ENCODE results near the gene BEND5. TPM values are rescaled to one million over a fixed set of nuclear protein-coding genes. Genes with fewer than 3 reads are reported as not detected.

Gene BEND5
- total and polyA plus RNA-seq, 7 experiments from 2014 or later = 3.6 to 12.6 (median 8.7) TPM

GRCh38 chr1:48807554-48808260 lies 31.0 kb upstream of the BEND5 start:
- CTCF ChIA-PET = no interaction called here
- POLR2A ChIA-PET = no interaction called here
- H3K27me3 Mint-ChIP-seq = peaks cover 4 to 20% (median 14%) of the 10 kb centered on the region in 5 donors
- no peaks in the 10 kb centered on the region for H3K36me3 Mint-ChIP-seq
- DNase-seq = no peak
- intact Hi-C loops (cut with micrococcal nuclease) = no loop called here
- no peaks in the 10 kb centered on the region for H3K9me3 ChIP-seq (ENCODE audit: control insufficient read depth in 2 of 3, low read length in 3 of 3)
- no peak overlapping the region for H3K27ac Mint-ChIP-seq
- no peak overlapping the region for H3K4me3 ChIP-seq (ENCODE audit: low read length)
- no peaks in the 10 kb centered on the region for H3K4me1 Mint-ChIP-seq
- H3K9me3 Mint-ChIP-seq = peaks cover 0 to 4% (median 0%) of the 10 kb centered on the region in 11 donors
- no peaks in the 10 kb centered on the region for H3K4me1 ChIP-seq (ENCODE audit: control insufficient read depth in 2 of 2, insufficient read depth in 2 of 2, low read length in 2 of 2)
- H3K27me3 ChIP-seq (ENCODE audit: control insufficient read depth in 2 of 2, insufficient read depth in 2 of 2, low read length in 2 of 2) = no peaks in the 10 kb centered on the region
- H3K36me3 ChIP-seq (ENCODE audit: control insufficient read depth in 2 of 3, insufficient read depth in 3 of 3, low read length in 3 of 3) = no peaks in the 10 kb centered on the region
- no peak for ATAC-seq
- H3K27ac ChIP-seq (ENCODE audit: low read depth, low read length) = no peak overlapping the region
- H3K4me3 Mint-ChIP-seq = no peak overlapping the region

GRCh38 chr1:48803474-48803873 lies 26.8 kb upstream of the BEND5 start:
- H3K9me3 ChIP-seq (ENCODE audit: control insufficient read depth in 2 of 3, low read length in 3 of 3) = no peaks in the 10 kb centered on the region
- H3K27ac Mint-ChIP-seq = no peak overlapping the region
- H3K4me1 ChIP-seq (ENCODE audit: control insufficient read depth in 2 of 2, insufficient read depth in 2 of 2, low read length in 2 of 2) = no peaks in the 10 kb centered on the region
- intact Hi-C loops (cut with micrococcal nuclease) = no loop called here
- ATAC-seq (no peak), DNase-seq (no peak)
- H3K4me3 ChIP-seq (ENCODE audit: low read length) = no peak overlapping the region
- no peaks in the 10 kb centered on the region for H3K36me3 ChIP-seq (ENCODE audit: control insufficient read depth in 2 of 3, insufficient read depth in 3 of 3, low read length in 3 of 3)
- no peaks in the 10 kb centered on the region for H3K4me1 Mint-ChIP-seq
- CTCF ChIA-PET = interaction anchor here (0.6 kb wide), 1 partner anchor 12 kb away, joined by 4 read pairs; no protein-coding TSS in a partner anchor
- H3K9me3 Mint-ChIP-seq = peaks cover 0 to 4% (median 0%) of the 10 kb centered on the region in 11 donors
- no peaks in the 10 kb centered on the region for H3K27me3 ChIP-seq (ENCODE audit: control insufficient read depth in 2 of 2, insufficient read depth in 2 of 2, low read length in 2 of 2)
- no peak overlapping the region for H3K27ac ChIP-seq (ENCODE audit: low read depth, low read length)
- POLR2A ChIA-PET = no interaction called here
- no peak overlapping the region for H3K4me3 Mint-ChIP-seq
- no peaks in the 10 kb centered on the region for H3K36me3 Mint-ChIP-seq
- H3K27me3 Mint-ChIP-seq = peaks cover 17 to 44% (median 38%) of the 10 kb centered on the region in 5 donors

GRCh38 chr1:48794816-48795215 lies 18.1 kb upstream of the BEND5 start:
- Histone ChIP-seq H3K9me3 (ENCODE audit: control insufficient read depth in 2 of 3, low read length in 3 of 3) (no peaks in the 10 kb centered on the region), H3K4me1 (ENCODE audit: control insufficient read depth in 2 of 2, insufficient read depth in 2 of 2, low read length in 2 of 2) (no peaks in the 10 kb centered on the region), H3K4me3 (ENCODE audit: low read length) (no peak overlapping the region), H3K36me3 (ENCODE audit: control insufficient read depth in 2 of 3, insufficient read depth in 3 of 3, low read length in 3 of 3) (no peaks in the 10 kb centered on the region), H3K27me3 (ENCODE audit: control insufficient read depth in 2 of 2, insufficient read depth in 2 of 2, low read length in 2 of 2) (no peaks in the 10 kb centered on the region), H3K27ac (ENCODE audit: low read depth, low read length) (no peak overlapping the region)
- POLR2A ChIA-PET = no interaction called here
- CTCF ChIA-PET = no interaction called here
- no peak for DNase-seq
- ATAC-seq = no peak
- H3K27me3 Mint-ChIP-seq = peaks cover 9 to 31% (median 21%) of the 10 kb centered on the region in 5 donors
- peaks cover 0 to 18% (median 0%) of the 10 kb centered on the region in 7 donors for H3K4me1 Mint-ChIP-seq
- H3K4me3 Mint-ChIP-seq = no peak overlapping the region
- H3K36me3 Mint-ChIP-seq = no peaks in the 10 kb centered on the region
- peaks cover 0 to 4% (median 0%) of the 10 kb centered on the region in 11 donors for H3K9me3 Mint-ChIP-seq
- intact Hi-C loops (cut with micrococcal nuclease) = no loop called here
- H3K27ac Mint-ChIP-seq = no peak overlapping the region

- Histone ChIP-seq H3K36me3 (ENCODE audit: control insufficient read depth in 2 of 3, insufficient read depth in 3 of 3, low read length in 3 of 3) (no peaks in the 10 kb centered on the region), H3K27me3 (ENCODE audit: control insufficient read depth in 2 of 2, insufficient read depth in 2 of 2, low read length in 2 of 2) (no peaks in the 10 kb centered on the region), H3K27ac (ENCODE audit: low read depth, low read length) (no peak overlapping the region), H3K9me3 (ENCODE audit: control insufficient read depth in 2 of 3, low read length in 3 of 3) (no peaks in the 10 kb centered on the region), H3K4me1 (ENCODE audit: control insufficient read depth in 2 of 2, insufficient read depth in 2 of 2, low read length in 2 of 2) (no peaks in the 10 kb centered on the region), H3K4me3 (ENCODE audit: low read length) (no peak overlapping the region)
- Mint-ChIP-seq H3K27ac (no peak overlapping the region), H3K27me3 (peaks cover 3 to 25% (median 14%) of the 10 kb centered on the region in 5 donors), H3K36me3 (no peaks in the 10 kb centered on the region), H3K4me3 (no peak overlapping the region), H3K4me1 (peaks cover 0 to 24% (median 0%) of the 10 kb centered on the region in 7 donors), H3K9me3 (peaks cover 0 to 4% (median 0%) of the 10 kb centered on the region in 11 donors)
- intact Hi-C loops (cut with micrococcal nuclease) = no loop called here
- POLR2A ChIA-PET = no interaction called here
- ATAC-seq = peak; percentile 53
- DNase-seq = no peak
- CTCF ChIA-PET = no interaction called here
These were observed 17.2 kb upstream of the BEND5 start for GRCh38 chr1:48793863-48794262.

- CTCF ChIA-PET = no interaction called here
- ATAC-seq = no peak
- intact Hi-C loops (cut with micrococcal nuclease) = no loop called here
- H3K4me3 ChIP-seq (ENCODE audit: low read length) = no peak overlapping the region
- POLR2A ChIA-PET = no interaction called here
- no peaks in the 10 kb centered on the region for H3K36me3 ChIP-seq (ENCODE audit: control insufficient read depth in 2 of 3, insufficient read depth in 3 of 3, low read length in 3 of 3)
- H3K4me1 Mint-ChIP-seq = peaks cover 0 to 29% (median 0%) of the 10 kb centered on the region in 7 donors
- no peaks in the 10 kb centered on the region for H3K4me1 ChIP-seq (ENCODE audit: control insufficient read depth in 2 of 2, insufficient read depth in 2 of 2, low read length in 2 of 2)
- no peaks in the 10 kb centered on the region for H3K27me3 ChIP-seq (ENCODE audit: control insufficient read depth in 2 of 2, insufficient read depth in 2 of 2, low read length in 2 of 2)
- no peaks in the 10 kb centered on the region for H3K9me3 ChIP-seq (ENCODE audit: control insufficient read depth in 2 of 3, low read length in 3 of 3)
- H3K27ac Mint-ChIP-seq = no peak overlapping the region
- no peak overlapping the region for H3K27ac ChIP-seq (ENCODE audit: low read depth, low read length)
- no peak overlapping the region for H3K4me3 Mint-ChIP-seq
- peaks cover 0 to 3% (median 0%) of the 10 kb centered on the region in 11 donors for H3K9me3 Mint-ChIP-seq
- peaks cover 3 to 20% (median 9%) of the 10 kb centered on the region in 5 donors for H3K27me3 Mint-ChIP-seq
- DNase-seq = no peak
- H3K36me3 Mint-ChIP-seq = no peaks in the 10 kb centered on the region
These were observed 16.3 kb upstream of the BEND5 start for GRCh38 chr1:48792961-48793360.

- Mint-ChIP-seq H3K4me3 (peak overlapping the region in 1 of 10 donors; percentile 4), H3K27me3 (peaks cover 3 to 26% (median 12%) of the 10 kb centered on the region in 5 donors), H3K4me1 (peaks cover 0 to 31% (median 0%) of the 10 kb centered on the region in 7 donors), H3K27ac (peak overlapping the region in 1 of 9 donors; percentile 76), H3K9me3 (no peaks in the 10 kb centered on the region), H3K36me3 (no peaks in the 10 kb centered on the region)
- CTCF ChIA-PET = no interaction called here
- no peak overlapping the region for H3K27ac ChIP-seq (ENCODE audit: low read depth, low read length)
- POLR2A ChIA-PET = no interaction called here
- H3K9me3 ChIP-seq (ENCODE audit: control insufficient read depth in 2 of 3, low read length in 3 of 3) = no peaks in the 10 kb centered on the region
- intact Hi-C loops (cut with micrococcal nuclease) = no loop called here
- no peaks in the 10 kb centered on the region for H3K27me3 ChIP-seq (ENCODE audit: control insufficient read depth in 2 of 2, insufficient read depth in 2 of 2, low read length in 2 of 2)
- ATAC-seq = no peak
- no peaks in the 10 kb centered on the region for H3K36me3 ChIP-seq (ENCODE audit: control insufficient read depth in 2 of 3, insufficient read depth in 3 of 3, low read length in 3 of 3)
- H3K4me3 ChIP-seq (ENCODE audit: low read length) = no peak overlapping the region
- no peak for DNase-seq
- H3K4me1 ChIP-seq (ENCODE audit: control insufficient read depth in 2 of 2, insufficient read depth in 2 of 2, low read length in 2 of 2) = no peaks in the 10 kb centered on the region
These were observed 13.7 kb upstream of the BEND5 start for GRCh38 chr1:48790397-48790796.

GRCh38 chr1:48789903-48790302 lies 13.2 kb upstream of the BEND5 start:
- Histone ChIP-seq H3K27ac (ENCODE audit: low read depth, low read length) (no peak overlapping the region), H3K9me3 (ENCODE audit: control insufficient read depth in 2 of 3, low read length in 3 of 3) (no peaks in the 10 kb centered on the region), H3K4me1 (ENCODE audit: control insufficient read depth in 2 of 2, insufficient read depth in 2 of 2, low read length in 2 of 2) (no peaks in the 10 kb centered on the region), H3K27me3 (ENCODE audit: control insufficient read depth in 2 of 2, insufficient read depth in 2 of 2, low read length in 2 of 2) (no peaks in the 10 kb centered on the region), H3K4me3 (ENCODE audit: low read length) (no peak overlapping the region), H3K36me3 (ENCODE audit: control insufficient read depth in 2 of 3, insufficient read depth in 3 of 3, low read length in 3 of 3) (no peaks in the 10 kb centered on the region)
- H3K27me3 Mint-ChIP-seq = peaks cover 3 to 29% (median 14%) of the 10 kb centered on the region in 5 donors
- intact Hi-C loops (cut with micrococcal nuclease) = no loop called here
- peak overlapping the region in 1 of 10 donors; percentile 4 for H3K4me3 Mint-ChIP-seq
- ChIA-PET CTCF (no interaction called here), POLR2A (no interaction called here)
- peak overlapping the region in 1 of 9 donors; percentile 76 for H3K27ac Mint-ChIP-seq
- no peaks in the 10 kb centered on the region for H3K36me3 Mint-ChIP-seq
- no peak for DNase-seq
- ATAC-seq = no peak
- peaks cover 0 to 30% (median 0%) of the 10 kb centered on the region in 7 donors for H3K4me1 Mint-ChIP-seq
- no peaks in the 10 kb centered on the region for H3K9me3 Mint-ChIP-seq

Data from naive thymus-derived CD4-positive, alpha-beta T cell (primary cell).